ENCODE results near the gene NAPB. TPM values are rescaled to one million over a fixed set of nuclear protein-coding genes. Genes with fewer than 3 reads are reported as not detected.
"Not testable (repeated sequence)": the region's sequence is repeated elsewhere in the genome, so short reads cannot be mapped to it uniquely, and the experiment has no call there.

The NAPB gene
- total RNA-seq, 1 donor from 2014 or later: 12.8 TPM

DNA sequence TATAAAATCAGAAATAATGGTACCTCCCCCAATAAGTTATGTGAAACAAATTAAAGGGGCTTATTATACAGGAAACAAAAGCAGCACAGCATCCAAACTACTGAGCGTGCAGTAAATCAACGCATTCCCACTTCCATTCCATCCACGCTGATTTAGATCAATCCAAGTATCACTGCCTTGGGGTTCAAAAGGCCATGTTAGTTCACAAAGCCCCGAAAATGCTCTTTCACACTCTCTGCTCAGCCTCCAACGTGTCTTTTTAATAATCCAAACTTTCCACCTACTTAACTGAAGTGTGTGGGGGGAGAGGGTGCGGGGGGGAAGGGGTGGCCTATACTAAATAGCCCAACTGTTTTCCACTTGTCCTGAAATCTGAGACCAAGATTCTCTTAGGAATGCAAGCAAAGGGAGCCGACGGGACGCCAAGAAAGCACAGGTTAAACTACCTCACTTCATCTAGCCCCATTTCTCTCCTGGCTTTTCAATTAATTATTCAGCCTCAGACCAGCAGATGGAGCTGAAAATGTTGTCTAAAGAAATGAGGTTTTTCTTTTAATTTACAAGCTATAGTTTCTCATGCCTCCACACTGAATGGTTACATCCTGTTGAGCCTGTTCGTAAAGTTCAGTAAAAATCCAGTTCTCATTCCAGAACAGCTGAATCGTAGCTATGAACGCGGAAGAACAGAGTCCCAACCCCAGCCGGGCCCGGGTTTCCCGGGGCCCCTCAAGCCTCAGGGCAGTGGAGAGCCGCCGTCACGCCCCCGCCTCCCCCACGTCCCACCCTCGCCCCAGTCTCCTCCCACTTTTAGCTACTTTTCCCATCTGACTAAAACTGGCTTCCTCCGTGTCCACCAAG, 71.7 kb downstream of the NAPB start:
- DNase-seq (ENCODE audit: low read depth): no peak

GRCh38 chr20:23348510-23348909, 72.8 kb downstream of the NAPB start:
- DNase-seq (ENCODE audit: low read depth): not testable (repeated sequence)

DNA sequence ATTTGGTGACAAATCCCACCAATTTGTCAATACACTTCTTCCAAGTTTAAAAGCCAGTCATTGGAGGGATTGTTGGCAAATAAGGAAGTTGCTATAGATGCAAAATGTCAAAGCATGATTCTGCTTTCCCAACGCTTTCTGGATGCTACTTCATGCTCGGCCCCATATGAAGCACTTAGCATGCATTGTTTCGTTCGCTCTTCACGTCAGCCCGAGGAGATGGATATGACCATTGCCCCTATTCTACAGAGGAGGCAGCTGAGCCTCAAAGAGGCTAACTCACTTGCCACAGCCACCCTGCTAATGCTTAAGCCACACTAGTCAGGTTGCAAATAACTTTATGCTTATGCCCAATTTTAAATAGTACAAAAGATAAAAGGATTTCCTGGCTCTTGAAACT, 73.5 kb downstream of the NAPB start:
- DNase-seq (ENCODE audit: low read depth): no peak

DNA sequence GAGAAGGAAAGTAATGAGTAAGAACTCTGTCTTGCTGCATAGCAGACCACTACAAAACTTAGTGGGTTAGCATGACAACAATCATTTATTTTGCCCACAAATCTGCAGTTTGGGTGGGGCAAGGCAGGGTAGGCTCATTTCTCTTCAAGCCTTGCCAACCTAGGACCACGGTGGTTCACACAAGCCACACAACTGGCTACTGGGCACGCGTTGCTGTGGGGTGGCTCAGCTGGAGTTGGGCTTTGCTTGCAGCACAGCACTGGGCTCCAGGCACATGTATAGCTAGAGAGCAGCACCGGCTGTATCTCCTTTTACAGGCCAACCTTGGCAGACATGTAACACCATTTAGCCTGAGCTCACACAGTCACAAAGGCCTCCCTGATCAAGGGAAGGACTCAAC, 75.3 kb downstream of the NAPB start:
- no peak for DNase-seq (ENCODE audit: low read depth)

DNA sequence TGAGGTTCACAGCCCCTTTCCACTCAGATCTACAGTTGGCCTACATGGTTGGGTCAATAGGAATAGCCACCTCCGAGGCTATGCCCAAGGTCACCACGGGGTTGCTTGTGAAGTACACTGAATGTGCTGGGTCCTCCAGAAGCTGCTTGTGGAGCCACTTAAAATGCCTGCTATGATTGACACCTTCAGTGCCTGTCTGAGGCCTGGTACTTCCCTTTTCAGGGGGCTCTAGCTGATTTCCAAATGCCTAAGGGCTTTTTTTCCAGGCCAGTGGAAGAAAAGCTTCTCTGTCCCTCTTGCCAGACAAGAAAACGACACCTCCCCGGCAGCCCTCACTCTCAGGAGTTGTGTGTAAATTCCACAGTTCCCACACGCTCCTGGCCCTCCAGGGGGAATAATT, 77.0 kb downstream of the NAPB start:
- DNase-seq (ENCODE audit: low read depth): no peak

GRCh38 chr20:23343590-23343989, 77.7 kb downstream of the NAPB start:
- no peak for DNase-seq (ENCODE audit: low read depth)

GRCh38 chr20:23341073-23341472, 80.2 kb downstream of the NAPB start:
- DNase-seq (ENCODE audit: low read depth): no peak

- peak; percentile 77 for DNase-seq (ENCODE audit: low read depth)
These were observed 80.8 kb downstream of the NAPB start for GRCh38 chr20:23340524-23340923.

GRCh38 chr20:23339986-23340385, 81.3 kb downstream of the NAPB start:
- DNase-seq (ENCODE audit: low read depth): no peak

GRCh38 chr20:23337312-23337711, 84.0 kb downstream of the NAPB start:
- DNase-seq (ENCODE audit: low read depth): no peak

DNA sequence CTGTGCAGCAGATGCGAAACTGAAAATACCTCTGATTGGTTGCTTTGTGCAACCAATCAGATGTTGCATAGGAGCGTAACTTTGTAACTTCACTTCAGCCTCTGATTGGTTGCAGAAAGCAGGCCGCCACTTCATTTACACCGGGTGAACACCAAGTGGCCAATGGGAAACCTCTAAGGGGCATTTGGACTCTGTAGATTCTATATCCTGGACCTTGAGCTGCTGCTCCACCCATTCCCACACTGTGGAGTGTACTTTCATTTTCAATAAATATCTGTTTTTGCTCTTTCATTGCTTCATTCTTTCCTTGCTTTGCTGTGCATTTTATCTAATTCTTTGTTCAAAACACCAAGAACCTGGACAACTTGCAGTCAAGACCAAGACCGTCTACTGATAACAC, 84.8 kb downstream of the NAPB start:
- no peak for DNase-seq (ENCODE audit: low read depth)

GRCh38 chr20:23335521-23335920, 85.8 kb downstream of the NAPB start:
- peak; percentile 55 for DNase-seq (ENCODE audit: low read depth)

- no peak for DNase-seq (ENCODE audit: low read depth)
These were observed 87.2 kb downstream of the NAPB start for GRCh38 chr20:23334111-23334510.

DNA sequence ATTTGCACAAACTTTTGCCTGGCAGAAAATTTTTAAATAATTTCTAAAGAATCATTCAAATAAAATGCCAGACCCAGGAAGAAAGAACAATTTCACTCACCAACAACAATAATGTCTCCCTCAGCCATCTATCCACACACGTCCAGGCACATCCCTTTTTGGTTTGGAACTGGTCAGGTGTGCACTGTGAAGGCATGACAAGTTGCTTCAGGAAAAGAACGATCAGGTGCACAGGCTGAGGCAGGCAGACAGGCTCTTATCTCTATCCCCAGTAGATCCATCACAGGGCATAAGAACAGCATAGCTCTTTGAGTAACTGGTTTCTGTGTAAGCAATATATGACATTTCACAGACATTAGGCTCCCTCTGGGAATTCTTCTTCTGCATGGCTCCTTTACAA, 88.8 kb downstream of the NAPB start:
- no peak for DNase-seq (ENCODE audit: low read depth)

DNA sequence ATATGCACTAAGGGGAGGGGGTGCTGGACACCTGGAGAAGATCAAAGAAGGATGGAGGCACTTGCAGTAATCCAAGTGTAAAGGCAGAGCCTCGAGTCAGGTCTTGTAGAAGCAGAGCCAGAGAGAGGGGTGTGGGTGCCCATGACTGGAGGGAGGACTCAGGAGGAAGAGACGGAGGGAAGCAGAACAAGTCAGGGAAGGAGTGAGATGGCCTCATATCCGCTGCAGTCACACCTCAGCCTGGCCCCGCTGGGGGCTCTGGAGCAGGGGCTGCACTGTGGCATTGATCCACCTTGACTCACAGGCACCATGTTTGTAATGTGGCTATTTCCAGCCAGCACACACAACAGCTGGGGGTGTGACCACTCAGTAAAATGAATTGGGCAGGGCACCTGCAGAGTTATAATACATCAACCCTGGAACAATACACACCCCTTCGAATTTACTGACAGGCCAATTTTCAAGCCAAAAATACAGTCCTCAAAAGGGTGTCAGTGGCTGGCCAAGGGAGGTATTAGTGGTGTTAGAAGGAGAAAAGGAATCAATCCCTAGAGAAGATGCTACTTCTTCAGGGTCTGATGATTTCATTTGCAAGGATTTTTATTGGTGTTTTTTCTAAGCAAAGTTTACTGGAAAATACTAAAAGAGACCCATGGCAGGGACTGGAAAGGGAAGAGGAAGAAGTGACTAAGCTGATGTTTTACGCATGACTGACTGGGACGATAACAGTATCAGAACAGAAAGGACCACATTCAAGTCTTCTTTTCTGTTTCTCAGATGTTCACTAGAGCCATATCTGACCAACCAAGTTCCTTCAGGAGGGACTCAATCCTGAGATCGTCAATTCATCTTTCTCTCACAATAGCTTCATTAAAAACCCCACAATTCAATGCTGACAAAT, 89.6 kb downstream of the NAPB start:
- DNase-seq (ENCODE audit: low read depth): peak; percentile 35

- DNase-seq (ENCODE audit: low read depth): no peak
These were observed 93.5 kb downstream of the NAPB start for GRCh38 chr20:23327617-23328333.

GRCh38 chr20:23326774-23327173, 94.5 kb downstream of the NAPB start:
- no peak for DNase-seq (ENCODE audit: low read depth)

GRCh38 chr20:23325107-23325506, 96.2 kb downstream of the NAPB start:
- no peak for DNase-seq (ENCODE audit: low read depth)

Measured in myocyte (in vitro differentiated cells).